Adipose tissue (tissue), 3 donors: ENCODE results near the gene TMPRSS11B. TPM values are rescaled to one million over a fixed set of nuclear protein-coding genes. Genes with fewer than 3 reads are reported as not detected.
"Not testable (repeated sequence)": the region's sequence is repeated elsewhere in the genome, so short reads cannot be mapped to it uniquely, and the experiment has no call there.

Source experiments
- H3K27ac ChIP-seq: one replicate; pipeline ENCODE4 v1.5.1; 2013; ENCODE audit warnings: low read depth, low read length
- WGBS, 3 donors: extraction: QIAGEN DNeasy Blood & Tissue Kit; methylation state at CpG; one replicate each; pipeline ENCODE4 v1.1.7; 2013; 5-methylcytosine and 5-hydroxymethylcytosine counted together
- polyA plus RNA-seq, 3 donors: library from polyadenylated mRNA; stranded (reverse); fragments of 200-250 nt; gene quantifications; one replicate each; pipeline ENCODE4 v1.2.3, GENCODE V29; 2013
- donor health status: healthy with polysubstance abuse.
- donor health status: Bipolar disorder and iron deficiency.
- donor health status: healthy.

Gene TMPRSS11B
- polyA plus RNA-seq, 3 donors = 0.11 to 0.58 TPM; not detected in 1

GRCh38 chr4:68249434-68249833 lies 3.9 kb upstream of the TMPRSS11B start:
- no peak overlapping the region for H3K27ac ChIP-seq

- H3K27ac ChIP-seq = no peak overlapping the region
Measured at GRCh38 chr4:68240620-68241019, 4.9 kb downstream of the TMPRSS11B start.

- WGBS, 3 donors = 41 to 55% (median 51%) methylated on average over 1 of the region's 1 CpG
- no peak overlapping the region for H3K27ac ChIP-seq
Measured at GRCh38 chr4:68228568-68228967, 16.9 kb downstream of the TMPRSS11B start.

GRCh38 chr4:68218044-68218443 lies 27.4 kb downstream of the TMPRSS11B start:
- 18 to 39% (median 38%) methylated on average over 1 of the region's 1 CpG for WGBS, 3 donors
- H3K27ac ChIP-seq = no peak overlapping the region

- no peak overlapping the region for H3K27ac ChIP-seq
Measured at GRCh38 chr4:68216501-68216900, 29.0 kb downstream of the TMPRSS11B start.

GRCh38 chr4:68209003-68209402 lies 36.5 kb downstream of the TMPRSS11B start:
- H3K27ac ChIP-seq = no peak overlapping the region
- WGBS, 3 donors = 63 to 87% (median 75%) methylated on average over 1 of the region's 1 CpG

- H3K27ac ChIP-seq = not testable (repeated sequence)
- WGBS, 3 donors = 75 to 89% (median 88%) methylated on average over 5 of the region's 5 CpGs
Measured at GRCh38 chr4:68194305-68194704, 51.2 kb downstream of the TMPRSS11B start.

GRCh38 chr4:68193194-68193593 lies 52.3 kb downstream of the TMPRSS11B start:
- no peak overlapping the region for H3K27ac ChIP-seq
- WGBS, 3 donors = 76 to 83% (median 80%) methylated on average over 1 of the region's 1 CpG

GRCh38 chr4:68187145-68187544 lies 58.3 kb downstream of the TMPRSS11B start:
- 70 to 85% (median 83%) methylated on average over 2 of the region's 2 CpGs for WGBS, 3 donors
- H3K27ac ChIP-seq = no peak overlapping the region

GRCh38 chr4:68184923-68185322 lies 60.6 kb downstream of the TMPRSS11B start:
- no peak overlapping the region for H3K27ac ChIP-seq

- H3K27ac ChIP-seq = no peak overlapping the region
Measured at GRCh38 chr4:68183417-68183816, 62.1 kb downstream of the TMPRSS11B start.

GRCh38 chr4:68182382-68182820 lies 63.1 kb downstream of the TMPRSS11B start:
- WGBS, 3 donors = 96% methylated on average over 27 of the region's 27 CpGs
- no peak overlapping the region for H3K27ac ChIP-seq

- WGBS, 3 donors = 70 to 76% (median 70%) methylated on average over 1 of the region's 1 CpG
- no peak overlapping the region for H3K27ac ChIP-seq
Measured at GRCh38 chr4:68180849-68181526, 64.5 kb downstream of the TMPRSS11B start.

- no peak overlapping the region for H3K27ac ChIP-seq
- 36 to 51% (median 49%) methylated on average over 2 of the region's 2 CpGs for WGBS, 3 donors
Measured at GRCh38 chr4:68176904-68177303, 68.6 kb downstream of the TMPRSS11B start.

Other genes starting within 250 kb of the TMPRSS11B start
- not detected for gene TMPRSS11F, start 115.8 kb downstream of the TMPRSS11B start, polyA plus RNA-seq
- 10 to 100 TPM; 29.4 to 42.4 (median 37.6) TPM for gene YTHDC1, start 104.4 kb upstream of the TMPRSS11B start, polyA plus RNA-seq
- gene TMPRSS11E, start 201.8 kb upstream of the TMPRSS11B start, polyA plus RNA-seq = under 1 TPM in 2 of 3 donors, not detected in 1; 0.33 to 0.69 TPM